HG02938 (cell line): ENCODE results near the gene C6orf89.
A peak's percentile ranks its signal among the peaks of the same experiment; 100 is the strongest.

Source experiments
- ATAC-seq: cut with Tn5 transposase; IDR thresholded peaks from one replicate; pipeline ENCODE4 v1.9.1; 2021; ENCODE audit warnings: mild to moderate bottlenecking, moderate library complexity; ENCODE audit not compliant: unreplicated experiment

The C6orf89 gene

GRCh38 chr6:36851626-36852025, 34.1 kb upstream of the C6orf89 start:
- ATAC-seq = no peak

GRCh38 chr6:36852481-36853147, 33.1 kb upstream of the C6orf89 start:
- no peak for ATAC-seq

- ATAC-seq = no peak
Measured at GRCh38 chr6:36853325-36853724, 32.4 kb upstream of the C6orf89 start.

GRCh38 chr6:36855750-36856149, 30.0 kb upstream of the C6orf89 start:
- ATAC-seq = no peak

GRCh38 chr6:36856277-36856676, 29.5 kb upstream of the C6orf89 start:
- ATAC-seq = no peak

- no peak for ATAC-seq
Measured at GRCh38 chr6:36857325-36857724, 28.4 kb upstream of the C6orf89 start.

GRCh38 chr6:36858407-36858981, 27.3 kb upstream of the C6orf89 start:
- no peak for ATAC-seq

- no peak for ATAC-seq
Measured at GRCh38 chr6:36860126-36860525, 25.6 kb upstream of the C6orf89 start.

GRCh38 chr6:36862164-36862847, 23.4 kb upstream of the C6orf89 start:
- ATAC-seq = no peak

GRCh38 chr6:36862848-36863382, 22.8 kb upstream of the C6orf89 start:
- no peak for ATAC-seq

- ATAC-seq = no peak
Measured at GRCh38 chr6:36863670-36864540, 21.8 kb upstream of the C6orf89 start.

- no peak for ATAC-seq
Measured at GRCh38 chr6:36865835-36866234, 19.9 kb upstream of the C6orf89 start.

- ATAC-seq = no peak
Measured at GRCh38 chr6:36867471-36868224, 18.1 kb upstream of the C6orf89 start.

- no peak for ATAC-seq
Measured at GRCh38 chr6:36871686-36872085, 14.1 kb upstream of the C6orf89 start.

GRCh38 chr6:36873115-36873514, 12.6 kb upstream of the C6orf89 start:
- ATAC-seq = no peak

GRCh38 chr6:36873612-36874442, 11.9 kb upstream of the C6orf89 start:
- ATAC-seq = no peak

- ATAC-seq = peak; percentile 70
Measured at GRCh38 chr6:36874443-36875249, 11.1 kb upstream of the C6orf89 start, which contains the start of gene PPIL1. PPIL1 (minus strand) TSS chr6:36874803; CDS start chr6:36874772, 31 bp downstream.

- no peak for ATAC-seq
Measured at GRCh38 chr6:36875250-36875633, 10.5 kb upstream of the C6orf89 start.

GRCh38 chr6:36884610-36885009, 1.1 kb upstream of the C6orf89 start:
- no peak for ATAC-seq
